ENCODE results near the gene SGPL1.
"Not testable (repeated sequence)": the region's sequence is repeated elsewhere in the genome, so short reads cannot be mapped to it uniquely, and the experiment has no call there.

The SGPL1 gene

GRCh38 chr10:70815504-70816219 is at the start of gene SGPL1:
SGPL1 (plus strand) TSS chr10:70815948; CDS start chr10:70816854, 906 bp downstream.
- peak; percentile 81 for DNase-seq

- DNase-seq = not testable (repeated sequence)
Observed at GRCh38 chr10:70768026-70768685, 47.6 kb upstream of the SGPL1 start.

GRCh38 chr10:70769121-70769520 is 46.6 kb upstream of the SGPL1 start:
- DNase-seq = no peak

GRCh38 chr10:70770001-70770400 is 45.7 kb upstream of the SGPL1 start:
- DNase-seq = no peak

- not testable (repeated sequence) for DNase-seq
Observed at GRCh38 chr10:70770516-70770915, 45.2 kb upstream of the SGPL1 start.

- DNase-seq = no peak
Observed at GRCh38 chr10:70771311-70772194, 44.2 kb upstream of the SGPL1 start.

- DNase-seq = no peak
Observed at GRCh38 chr10:70772627-70773026, 43.1 kb upstream of the SGPL1 start.

GRCh38 chr10:70773461-70773860 is 42.3 kb upstream of the SGPL1 start:
- DNase-seq = no peak

GRCh38 chr10:70773965-70774809 is 41.6 kb upstream of the SGPL1 start:
- DNase-seq = no peak

GRCh38 chr10:70774810-70775678 is 40.7 kb upstream of the SGPL1 start:
- DNase-seq = no peak

- DNase-seq = no peak
Observed at GRCh38 chr10:70775679-70776454, 39.9 kb upstream of the SGPL1 start.

- DNase-seq = no peak
Observed at GRCh38 chr10:70776455-70777005, 39.2 kb upstream of the SGPL1 start.

GRCh38 chr10:70777063-70777875 is 38.5 kb upstream of the SGPL1 start:
- no peak for DNase-seq

GRCh38 chr10:70778267-70778924 is 37.4 kb upstream of the SGPL1 start:
- DNase-seq = no peak

- no peak for DNase-seq
Observed at GRCh38 chr10:70779088-70779487, 36.7 kb upstream of the SGPL1 start.

GRCh38 chr10:70779511-70780369 is 36.0 kb upstream of the SGPL1 start:
- no peak for DNase-seq

GRCh38 chr10:70780370-70780760 is 35.4 kb upstream of the SGPL1 start:
- no peak for DNase-seq

- no peak for DNase-seq
Observed at GRCh38 chr10:70780772-70781171, 35.0 kb upstream of the SGPL1 start.
